Activated CD4-positive, alpha-beta T cell treated with anti-CD3 and anti-CD28 coated beads for 36 hours (primary cell): ENCODE measurements around the gene NEDD9. TPM values are rescaled to one million over a fixed set of nuclear protein-coding genes. Genes with fewer than 3 reads are reported as not detected.
A peak's percentile ranks its signal among the peaks of the same experiment; 100 is the strongest.

Source experiments
- ATAC-seq: fragments of 200-7000 bp; cut with Tn5 transposase; one replicate; pipeline ENCODE4 v1.10.0; 2021; ENCODE audit warnings: mild to moderate bottlenecking, moderate library complexity
- CTCF ChIA-PET: fragments of 350-600 bp; sonication (Branson Sonifier 250); formaldehyde crosslinking; loops from one replicate; lab custom pipeline; 2021; ENCODE audit warnings: antibody characterized with exemption; lab: Charles Lee
- POLR2A ChIA-PET: fragments of 350-600 bp; sonication (Branson Sonifier 250); formaldehyde crosslinking; loops from one replicate; lab custom pipeline; 2021; ENCODE audit warnings: antibody characterized with exemption, inconsistent platforms; lab: Charles Lee
- DNase-seq: peaks from one replicate; pipeline ENCODE4 v3.0.0-alpha.2; 2020
- H3K27ac Mint-ChIP-seq: one replicate; pipeline ENCODE4 v1.8.0; 2021; ENCODE audit warnings: mixed read lengths
- H3K27me3 Mint-ChIP-seq: one replicate; pipeline ENCODE4 v1.8.0; 2021; ENCODE audit warnings: mixed read lengths
- H3K36me3 Mint-ChIP-seq: one replicate; pipeline ENCODE4 v1.8.0; 2021; ENCODE audit warnings: low read depth, mixed read lengths
- H3K4me1 Mint-ChIP-seq: one replicate; pipeline ENCODE4 v1.8.0; 2021; ENCODE audit warnings: mixed read lengths
- H3K4me3 Mint-ChIP-seq: one replicate; pipeline ENCODE4 v1.8.0; 2021; ENCODE audit warnings: mild to moderate bottlenecking, moderate library complexity, mixed read lengths
- H3K9me3 Mint-ChIP-seq: one replicate; pipeline ENCODE4 v1.8.0; 2021; ENCODE audit warnings: low read depth, mixed read lengths
- intact Hi-C, 2 experiments: fragments of 100-400 bp; cut with DNase I in 1 of 2; cut with micrococcal nuclease in 1 of 2; formaldehyde crosslinking; loops; one replicate each; pipeline versions ENCODE4 v1.14.2 to v1.15.1; 2022 to 2024; cut with DNase I, micrococcal nuclease
- total RNA-seq, 2 experiments: library from RNA; stranded (reverse); gene quantifications; one replicate each; pipeline ENCODE4 v1.2.3, GENCODE V29; 2021

Gene NEDD9
- total RNA-seq, 2 experiments from 2014 or later: 23.6 to 27.3 TPM

- intact Hi-C loops: no loop called here
- H3K9me3 Mint-ChIP-seq: no peaks in the 10 kb centered on the region
- ATAC-seq (no peak), DNase-seq (no peak)
- no peak overlapping the region for H3K27ac Mint-ChIP-seq
- H3K4me3 Mint-ChIP-seq: no peak overlapping the region
- H3K4me1 Mint-ChIP-seq: no peaks in the 10 kb centered on the region
- ChIA-PET CTCF (interaction anchor here (0.7 to 1.4 kb wide), 4 partner anchors 13 to 89 kb away, joined by 3 to 6 read pairs (median 4); partner anchors contain the start of gene NEDD9), POLR2A (interaction anchor here (0.6 kb wide), 1 partner anchor 191 kb away, joined by 3 read pairs; no protein-coding TSS in a partner anchor)
- no peaks in the 10 kb centered on the region for H3K27me3 Mint-ChIP-seq
- peaks cover 75% of the 10 kb centered on the region for H3K36me3 Mint-ChIP-seq
These were observed 44.1 kb downstream of the NEDD9 start for GRCh38 chr6:11188161-11188915.

- H3K36me3 Mint-ChIP-seq: peaks cover 78% of the 10 kb centered on the region
- no peak overlapping the region for H3K27ac Mint-ChIP-seq
- H3K4me3 Mint-ChIP-seq: no peak overlapping the region
- no peak for ATAC-seq
- no peaks in the 10 kb centered on the region for H3K9me3 Mint-ChIP-seq
- no peaks in the 10 kb centered on the region for H3K27me3 Mint-ChIP-seq
- POLR2A ChIA-PET: no interaction called here
- intact Hi-C loops: no loop called here
- no peak for DNase-seq
- no peaks in the 10 kb centered on the region for H3K4me1 Mint-ChIP-seq
- CTCF ChIA-PET: interaction anchor here (0.7 to 1.8 kb wide), 5 partner anchors 12 to 309 kb away, joined by 3 to 6 read pairs (median 3); partner anchors contain the start of gene NEDD9
These were observed 45.2 kb downstream of the NEDD9 start for GRCh38 chr6:11187301-11187700.

GRCh38 chr6:11185204-11185842 lies 47.1 kb downstream of the NEDD9 start:
- intact Hi-C loops: no loop called here
- DNase-seq (no peak), ATAC-seq (no peak)
- CTCF ChIA-PET: interaction anchor here (0.8 to 1.7 kb wide), 3 partner anchors 12 to 311 kb away, joined by 3 to 6 read pairs (median 4); no protein-coding TSS in a partner anchor
- Mint-ChIP-seq H3K4me3 (no peak overlapping the region), H3K27ac (no peak overlapping the region), H3K27me3 (no peaks in the 10 kb centered on the region), H3K4me1 (no peaks in the 10 kb centered on the region), H3K9me3 (no peaks in the 10 kb centered on the region), H3K36me3 (peaks cover 65% of the 10 kb centered on the region)
- POLR2A ChIA-PET: no interaction called here

GRCh38 chr6:11183761-11184362 lies 48.6 kb downstream of the NEDD9 start:
- H3K36me3 Mint-ChIP-seq: peaks cover 57% of the 10 kb centered on the region
- ATAC-seq (no peak), DNase-seq (no peak)
- no peak overlapping the region for H3K4me3 Mint-ChIP-seq
- no peaks in the 10 kb centered on the region for H3K27me3 Mint-ChIP-seq
- no peaks in the 10 kb centered on the region for H3K4me1 Mint-ChIP-seq
- no peaks in the 10 kb centered on the region for H3K9me3 Mint-ChIP-seq
- intact Hi-C loops: no loop called here
- ChIA-PET CTCF (interaction anchor here (1.5 to 1.6 kb wide), 2 partner anchors 12 to 15 kb away, joined by 5 to 6 read pairs; no protein-coding TSS in a partner anchor), POLR2A (no interaction called here)
- no peak overlapping the region for H3K27ac Mint-ChIP-seq

DNA sequence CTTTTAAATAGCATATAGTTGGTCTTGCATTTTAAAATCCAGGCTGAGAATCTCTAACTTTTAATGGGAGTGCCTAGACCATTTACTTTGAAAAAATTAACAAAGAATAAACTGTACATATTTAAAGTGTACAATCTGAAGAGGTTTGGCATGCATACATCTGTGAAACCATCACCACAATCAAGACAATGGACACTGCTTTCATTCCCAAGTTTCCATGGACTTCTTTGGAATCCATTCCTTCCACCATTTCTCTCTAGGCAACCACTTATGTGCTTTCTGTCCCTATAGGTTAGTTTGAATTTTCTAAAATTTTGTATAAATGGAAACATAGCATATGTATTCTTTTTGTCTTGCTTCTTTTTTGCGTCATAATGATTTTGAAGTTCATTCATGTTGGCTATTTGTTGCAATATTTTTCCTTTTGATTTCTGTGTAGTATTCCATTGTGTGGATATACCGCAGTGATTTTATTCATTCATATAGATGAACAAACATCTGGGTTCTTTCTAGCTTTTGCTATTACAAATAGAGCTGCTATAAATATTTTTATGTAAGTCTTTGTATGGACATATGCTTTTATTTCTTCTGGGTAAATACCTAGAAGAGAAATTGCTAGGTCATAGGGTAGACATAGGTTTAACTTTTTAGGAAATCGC lies 50.9 kb downstream of the NEDD9 start:
- ATAC-seq (no peak), DNase-seq (no peak)
- H3K9me3 Mint-ChIP-seq: no peaks in the 10 kb centered on the region
- no peaks in the 10 kb centered on the region for H3K4me1 Mint-ChIP-seq
- CTCF ChIA-PET: interaction anchor here (0.6 to 2.0 kb wide), 2 partner anchors 315 to 387 kb away, joined by 3 to 5 read pairs; no protein-coding TSS in a partner anchor
- no peaks in the 10 kb centered on the region for H3K27me3 Mint-ChIP-seq
- no peak overlapping the region for H3K27ac Mint-ChIP-seq
- peaks cover 37% of the 10 kb centered on the region for H3K36me3 Mint-ChIP-seq
- POLR2A ChIA-PET: no interaction called here
- no peak overlapping the region for H3K4me3 Mint-ChIP-seq
- intact Hi-C loops: no loop called here

GRCh38 chr6:11179419-11180202 lies 52.9 kb downstream of the NEDD9 start:
- Mint-ChIP-seq H3K9me3 (no peaks in the 10 kb centered on the region), H3K36me3 (peaks cover 22% of the 10 kb centered on the region), H3K27me3 (no peaks in the 10 kb centered on the region), H3K4me1 (no peaks in the 10 kb centered on the region), H3K27ac (no peak overlapping the region), H3K4me3 (no peak overlapping the region)
- DNase-seq: no peak
- intact Hi-C loops: no loop called here
- ChIA-PET CTCF (interaction anchor here (0.6 to 2.0 kb wide), 3 partner anchors 227 to 317 kb away, joined by 3 to 5 read pairs (median 4); no protein-coding TSS in a partner anchor), POLR2A (no interaction called here)
- no peak for ATAC-seq

- intact Hi-C loops: no loop called here
These were observed 53.4 kb downstream of the NEDD9 start for GRCh38 chr6:11179088-11179418.

GRCh38 chr6:11177271-11177670 lies 55.2 kb downstream of the NEDD9 start:
- no peak for ATAC-seq

More at GRCh38 chr6:11179088-11179418, 53.4 kb downstream of the NEDD9 start:
- peaks cover 16% of the 10 kb centered on the region for H3K36me3 Mint-ChIP-seq
- no peaks in the 10 kb centered on the region for H3K27me3 Mint-ChIP-seq
- no peaks in the 10 kb centered on the region for H3K4me1 Mint-ChIP-seq
- ChIA-PET CTCF (no interaction called here), POLR2A (no interaction called here)
- no peak overlapping the region for H3K27ac Mint-ChIP-seq
- H3K9me3 Mint-ChIP-seq: no peaks in the 10 kb centered on the region
- no peak for ATAC-seq
- DNase-seq: no peak
- H3K4me3 Mint-ChIP-seq: no peak overlapping the region

DNA sequence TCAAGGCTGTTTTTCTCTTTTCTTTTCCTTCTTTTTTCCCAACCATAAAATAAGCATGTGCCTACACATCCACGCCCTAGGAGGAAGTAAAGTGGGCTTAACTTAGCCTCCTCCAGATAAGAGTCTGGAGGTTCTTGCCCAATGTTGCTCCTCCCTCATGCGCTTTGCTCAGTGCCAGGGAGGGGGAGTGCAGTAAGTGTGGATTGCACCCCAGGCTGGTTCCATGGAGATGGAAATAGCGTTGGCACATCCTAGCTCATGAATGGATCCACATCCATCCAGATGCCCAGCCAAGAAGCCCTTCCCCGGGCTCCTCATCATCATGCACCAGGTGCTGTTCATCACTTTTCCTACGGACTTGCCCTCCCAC lies 58.2 kb downstream of the NEDD9 start:
- Mint-ChIP-seq H3K36me3 (no peaks in the 10 kb centered on the region), H3K27ac (no peak overlapping the region), H3K4me3 (no peak overlapping the region), H3K9me3 (no peaks in the 10 kb centered on the region), H3K4me1 (peaks cover 13% of the 10 kb centered on the region), H3K27me3 (no peaks in the 10 kb centered on the region)
- ATAC-seq: no peak
- POLR2A ChIA-PET: no interaction called here
- no peak for DNase-seq
- CTCF ChIA-PET: interaction anchor here (0.5 to 1.9 kb wide), 6 partner anchors 12 to 322 kb away, joined by 4 to 11 read pairs (median 6); no protein-coding TSS in a partner anchor
- intact Hi-C loops: loop anchor here (5.0 kb wide), 2 partner anchors 58 to 243 kb away; partner anchors contain the start of gene NEDD9 (in 1 of the 2)

More at GRCh38 chr6:11177271-11177670, 55.2 kb downstream of the NEDD9 start:
- intact Hi-C loops: no loop called here
- DNase-seq: no peak
- H3K4me1 Mint-ChIP-seq: peaks cover 11% of the 10 kb centered on the region
- ChIA-PET POLR2A (no interaction called here), CTCF (interaction anchor here (0.6 to 1.5 kb wide), 2 partner anchors 112 to 319 kb away, joined by 3 to 6 read pairs; no protein-coding TSS in a partner anchor)
- no peaks in the 10 kb centered on the region for H3K27me3 Mint-ChIP-seq
- no peak overlapping the region for H3K27ac Mint-ChIP-seq
- no peak overlapping the region for H3K4me3 Mint-ChIP-seq
- no peaks in the 10 kb centered on the region for H3K9me3 Mint-ChIP-seq
- H3K36me3 Mint-ChIP-seq: peaks cover 3% of the 10 kb centered on the region

GRCh38 chr6:11172501-11173327 lies 59.8 kb downstream of the NEDD9 start:
- Mint-ChIP-seq H3K4me1 (peaks cover 13% of the 10 kb centered on the region), H3K9me3 (no peaks in the 10 kb centered on the region), H3K36me3 (no peaks in the 10 kb centered on the region), H3K27me3 (no peaks in the 10 kb centered on the region), H3K4me3 (no peak overlapping the region), H3K27ac (no peak overlapping the region)
- DNase-seq: peak; percentile 87
- ChIA-PET CTCF (interaction anchor here (0.6 to 2.5 kb wide), 16 partner anchors 11 to 837 kb away, joined by 3 to 35 read pairs (median 4); no protein-coding TSS in a partner anchor), POLR2A (no interaction called here)
- intact Hi-C loops: loop anchor here (1.0 to 5.0 kb wide), 5 partner anchors 28 to 324 kb away; partner anchors contain the start of gene NEDD9 (in 2 of the 2)
- ATAC-seq: peak; percentile 76
